Osteoblast (primary cell): ENCODE measurements around the gene DSC1. TPM values are rescaled to one million over a fixed set of nuclear protein-coding genes. Genes with fewer than 3 reads are reported as not detected.

Experiments used
- DNase-seq: peaks from one replicate; pipeline ENCODE4 v3.0.0; 2011; ENCODE audit warnings: low spot score, mixed read lengths; ENCODE audit not compliant: insufficient read length; ENCODE audit errors: missing footprints
- H2AFZ ChIP-seq: 2 replicates; pipeline ENCODE4 v1.6.0; 2011; ENCODE audit warnings: mild to moderate bottlenecking, low read length
- H3K27ac ChIP-seq: 2 replicates; pipeline ENCODE4 v1.5.1; 2011; ENCODE audit warnings: mild to moderate bottlenecking, low read depth, low read length, moderate library complexity
- H3K27me3 ChIP-seq: 2 replicates; pipeline ENCODE4 v1.6.0; 2012; ENCODE audit warnings: mild to moderate bottlenecking, control low read depth, inconsistent platforms, low read length, moderate library complexity; ENCODE audit not compliant: insufficient read depth
- H3K36me3 ChIP-seq: 2 replicates; pipeline ENCODE4 v1.5.1; 2011; ENCODE audit warnings: mild to moderate bottlenecking, low read length, control low read depth, moderate library complexity; ENCODE audit not compliant: insufficient read depth
- H3K4me1 ChIP-seq: 2 replicates; pipeline ENCODE4 v1.5.1; 2011; ENCODE audit warnings: mild to moderate bottlenecking, low read length, control low read depth, moderate library complexity; ENCODE audit not compliant: insufficient read depth
- H3K4me2 ChIP-seq: 2 replicates; pipeline ENCODE4 v1.6.0; 2011; ENCODE audit warnings: mild to moderate bottlenecking, low read length; ENCODE audit not compliant: insufficient read depth
- H3K4me3 ChIP-seq: fragments of 200-600 bp; sonication (generic); 3 replicates; pipeline ENCODE4 v1.5.1; 2012; ENCODE audit warnings: mild to moderate bottlenecking, low read length, inconsistent platforms; ENCODE audit not compliant: insufficient read depth
- H3K79me2 ChIP-seq: 2 replicates; pipeline ENCODE4 v1.6.0; 2012; ENCODE audit warnings: mild to moderate bottlenecking, low read length, control low read depth, inconsistent platforms; ENCODE audit not compliant: insufficient read depth
- H3K9me3 ChIP-seq: 2 replicates; pipeline ENCODE4 v1.5.1; 2011; ENCODE audit warnings: low read depth, low read length, control low read depth
- H4K20me1 ChIP-seq: 2 replicates; pipeline ENCODE4 v1.6.0; 2012; ENCODE audit warnings: mild to moderate bottlenecking, low read length, control low read depth; ENCODE audit not compliant: insufficient read depth
- total RNA-seq: library from RNA; depleted of rRNA; stranded (reverse); fragments of >200 nt; gene quantifications from 2 replicates; pipeline ENCODE4 v1.2.3, GENCODE V29; 2012
- TF ChIP-seq, protein P1 (sequence below): IDR thresholded peaks from 2 replicates; pipeline ENCODE4 v1.5.1; 2011; ENCODE audit warnings: mild to moderate bottlenecking, low read depth, low read length, moderate library complexity; ENCODE audit errors: extremely low read depth

DSC1 gene
- total RNA-seq, 1 donor = not detected

DNA sequence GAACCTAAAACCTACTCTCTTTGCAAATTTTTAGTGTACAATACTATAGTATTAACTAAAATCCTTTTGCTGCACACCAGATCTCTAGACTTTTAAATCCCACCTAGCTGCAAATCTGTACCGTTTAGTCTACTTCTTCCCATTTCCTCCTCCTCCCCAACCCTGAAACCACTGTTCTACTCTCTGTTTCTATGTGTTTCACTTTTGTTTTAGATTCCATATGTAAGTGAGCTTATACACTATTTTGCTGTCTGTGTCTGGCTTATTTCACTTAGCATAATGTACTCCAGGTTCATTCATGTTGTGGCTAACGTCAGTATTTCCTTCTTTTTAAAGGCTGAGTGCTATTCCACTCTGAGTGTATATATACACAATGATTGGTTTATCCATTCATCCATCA is 42.1 kb downstream of the DSC1 start:
- TF ChIP-seq, protein P1, sequence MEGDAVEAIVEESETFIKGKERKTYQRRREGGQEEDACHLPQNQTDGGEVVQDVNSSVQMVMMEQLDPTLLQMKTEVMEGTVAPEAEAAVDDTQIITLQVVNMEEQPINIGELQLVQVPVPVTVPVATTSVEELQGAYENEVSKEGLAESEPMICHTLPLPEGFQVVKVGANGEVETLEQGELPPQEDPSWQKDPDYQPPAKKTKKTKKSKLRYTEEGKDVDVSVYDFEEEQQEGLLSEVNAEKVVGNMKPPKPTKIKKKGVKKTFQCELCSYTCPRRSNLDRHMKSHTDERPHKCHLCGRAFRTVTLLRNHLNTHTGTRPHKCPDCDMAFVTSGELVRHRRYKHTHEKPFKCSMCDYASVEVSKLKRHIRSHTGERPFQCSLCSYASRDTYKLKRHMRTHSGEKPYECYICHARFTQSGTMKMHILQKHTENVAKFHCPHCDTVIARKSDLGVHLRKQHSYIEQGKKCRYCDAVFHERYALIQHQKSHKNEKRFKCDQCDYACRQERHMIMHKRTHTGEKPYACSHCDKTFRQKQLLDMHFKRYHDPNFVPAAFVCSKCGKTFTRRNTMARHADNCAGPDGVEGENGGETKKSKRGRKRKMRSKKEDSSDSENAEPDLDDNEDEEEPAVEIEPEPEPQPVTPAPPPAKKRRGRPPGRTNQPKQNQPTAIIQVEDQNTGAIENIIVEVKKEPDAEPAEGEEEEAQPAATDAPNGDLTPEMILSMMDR = no peak
- no peaks in the 10 kb centered on the region for H3K9me3 ChIP-seq
- no peaks in the 10 kb centered on the region for H3K79me2 ChIP-seq
- H3K27me3 ChIP-seq = no peaks in the 10 kb centered on the region
- H3K36me3 ChIP-seq = no peaks in the 10 kb centered on the region
- no peak overlapping the region for H3K4me2 ChIP-seq
- H4K20me1 ChIP-seq = no peaks in the 10 kb centered on the region
- H3K4me1 ChIP-seq = no peaks in the 10 kb centered on the region
- no peak overlapping the region for H3K4me3 ChIP-seq
- no peak for DNase-seq
- no peak overlapping the region for H3K27ac ChIP-seq
- no peak overlapping the region for H2AFZ ChIP-seq

DNA sequence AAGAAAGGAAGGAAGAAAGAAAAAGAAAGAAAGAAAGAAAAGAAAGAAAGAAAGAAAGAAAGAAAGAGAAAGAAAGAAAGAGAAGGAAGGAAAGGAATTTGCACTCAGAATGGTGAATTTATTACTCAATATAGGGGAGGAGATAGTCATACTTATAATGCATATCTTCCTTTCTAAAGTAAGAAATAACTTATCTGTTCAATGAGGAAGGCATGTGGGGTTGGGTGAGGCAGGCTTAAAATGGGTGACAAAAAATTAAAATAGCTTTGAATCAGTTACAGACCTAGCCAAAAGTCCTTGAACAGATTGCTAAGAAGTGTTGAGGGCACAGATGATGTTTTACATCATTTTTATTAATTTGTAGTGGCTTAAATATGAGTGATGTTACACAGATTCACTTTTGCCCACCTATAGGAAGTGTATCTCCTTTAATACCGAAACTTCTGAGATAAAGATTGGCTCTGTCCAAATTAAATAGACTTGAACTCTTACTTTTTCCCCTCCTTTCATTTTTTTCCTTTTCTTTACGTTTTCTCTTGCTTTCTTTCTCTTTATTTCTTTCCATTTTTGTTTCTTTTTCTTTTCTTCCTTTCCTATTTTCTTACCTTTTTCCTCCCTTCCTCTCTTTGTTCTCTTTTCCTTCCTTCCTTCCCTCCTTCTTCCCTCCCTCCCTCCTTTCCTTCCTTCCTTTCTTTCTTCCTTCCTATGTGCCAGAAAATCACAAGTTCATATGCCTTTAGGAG is 45.6 kb downstream of the DSC1 start:
- H4K20me1 ChIP-seq = no peaks in the 10 kb centered on the region
- H3K27ac ChIP-seq = no peak overlapping the region
- no peaks in the 10 kb centered on the region for H3K36me3 ChIP-seq
- H3K27me3 ChIP-seq = no peaks in the 10 kb centered on the region
- no peaks in the 10 kb centered on the region for H3K9me3 ChIP-seq
- H3K4me1 ChIP-seq = no peaks in the 10 kb centered on the region
- H3K79me2 ChIP-seq = no peaks in the 10 kb centered on the region
- H3K4me3 ChIP-seq = no peak overlapping the region
- H3K4me2 ChIP-seq = no peak overlapping the region
- TF ChIP-seq, protein P1 = no peak
- no peak overlapping the region for H2AFZ ChIP-seq
- no peak for DNase-seq

DNA sequence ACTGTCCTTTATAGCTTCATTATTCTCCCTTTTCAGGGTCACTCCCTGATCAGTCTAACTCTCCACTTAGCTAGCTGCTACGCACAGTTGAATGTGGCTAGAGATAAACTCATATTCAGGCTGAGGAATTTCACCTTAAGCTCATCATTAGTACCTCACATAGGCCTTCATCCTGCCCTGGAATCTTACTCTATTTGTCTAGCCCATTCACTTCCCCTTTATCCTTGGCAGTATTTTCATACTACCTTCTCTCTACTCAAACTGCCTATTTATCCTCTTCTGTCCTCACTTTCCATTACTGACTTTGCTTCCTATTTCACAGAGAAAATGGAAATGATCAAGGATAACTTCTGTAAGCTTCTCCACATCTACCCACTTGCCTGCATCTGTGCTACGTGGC is 49.9 kb downstream of the DSC1 start:
- Histone ChIP-seq H4K20me1 (no peaks in the 10 kb centered on the region), H3K79me2 (no peaks in the 10 kb centered on the region), H3K9me3 (no peaks in the 10 kb centered on the region), H3K36me3 (no peaks in the 10 kb centered on the region), H3K27ac (no peak overlapping the region), H2AFZ (no peak overlapping the region), H3K4me2 (no peak overlapping the region), H3K4me3 (no peak overlapping the region), H3K4me1 (no peaks in the 10 kb centered on the region), H3K27me3 (no peaks in the 10 kb centered on the region)
- DNase-seq = no peak
- TF ChIP-seq, protein P1 = no peak

DNA sequence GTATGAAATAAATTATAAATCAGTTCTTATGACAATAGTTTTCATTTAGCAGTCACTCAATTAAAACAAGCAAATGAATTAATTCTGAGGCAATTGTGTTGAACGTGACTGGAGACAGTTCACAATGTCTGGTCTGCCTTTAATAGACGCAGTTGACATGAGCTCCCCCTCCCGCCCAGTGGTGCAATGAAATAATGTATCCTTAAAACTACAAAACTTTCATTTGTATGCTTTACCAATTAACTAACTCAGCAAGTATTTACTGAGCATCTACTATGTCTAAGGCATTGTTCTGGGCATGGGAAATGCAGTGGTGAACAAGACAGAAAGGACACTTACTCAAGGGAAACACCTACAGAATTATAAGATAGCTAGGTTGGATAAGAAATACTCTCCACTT is 56.9 kb downstream of the DSC1 start:
- Histone ChIP-seq H3K27me3 (peaks cover 1% of the 10 kb centered on the region), H3K79me2 (no peaks in the 10 kb centered on the region), H3K4me1 (no peaks in the 10 kb centered on the region), H3K36me3 (no peaks in the 10 kb centered on the region), H3K9me3 (no peaks in the 10 kb centered on the region), H3K4me2 (no peak overlapping the region), H4K20me1 (no peaks in the 10 kb centered on the region), H3K27ac (no peak overlapping the region), H2AFZ (no peak overlapping the region), H3K4me3 (no peak overlapping the region)
- TF ChIP-seq, protein P1 = no peak
- DNase-seq = no peak
